Measurements from ENCODE around the gene INTS1. TPM values are rescaled to one million over a fixed set of nuclear protein-coding genes. Genes with fewer than 3 reads are reported as not detected.
"Not testable (repeated sequence)": the region's sequence is repeated elsewhere in the genome, so short reads cannot be mapped to it uniquely, and the experiment has no call there.

INTS1 gene
- total and polyA plus RNA-seq, 4 experiments from 2014 or later = 6.0 to 137 (median 82.2) TPM

DNA sequence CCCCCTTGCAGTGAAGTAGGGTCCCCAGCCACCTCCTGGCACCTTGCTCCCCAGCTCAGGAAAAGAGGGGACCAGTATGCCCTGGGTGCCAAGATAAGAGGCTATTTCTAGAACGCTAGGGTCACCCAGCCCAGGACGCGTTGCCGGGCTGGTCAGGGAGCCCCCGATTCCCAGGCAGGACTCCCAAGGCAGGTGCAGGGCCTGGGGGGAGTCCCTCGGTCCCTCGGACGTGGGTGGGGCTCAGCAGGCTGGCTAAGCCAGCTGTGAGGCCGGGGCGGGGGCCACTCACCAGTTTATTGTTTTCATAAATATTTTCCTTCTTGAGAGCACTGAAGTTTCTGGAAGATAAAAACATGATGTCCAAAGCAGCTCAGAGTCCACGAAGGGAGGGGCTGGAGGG is 54.2 kb downstream of the INTS1 start:
- H3K4me1 ChIP-seq (ENCODE audit: insufficient read depth, low read length) = no peaks in the 10 kb centered on the region
- Mint-ChIP-seq H3K4me3 (no peak overlapping the region), H3K36me3 (no peaks in the 10 kb centered on the region), H3K4me1 (no peaks in the 10 kb centered on the region), H3K27ac (no peak overlapping the region), H3K9me3 (no peaks in the 10 kb centered on the region), H3K27me3 (no peaks in the 10 kb centered on the region)
- POLR2A ChIA-PET (ENCODE audit: partially characterized antibody) = no interaction called here
- DNase-seq = no peak
- intact Hi-C loops (cut with micrococcal nuclease) = no loop called here
- H3K9me3 ChIP-seq (ENCODE audit: control insufficient read depth in 1 of 2, low read length in 2 of 2) = no peaks in the 10 kb centered on the region
- no peak overlapping the region for H3K4me3 ChIP-seq (ENCODE audit: low read length in 2 of 2)
- no peaks in the 10 kb centered on the region for H3K36me3 ChIP-seq (ENCODE audit: insufficient read depth, low read length)
- H3K27ac ChIP-seq (ENCODE audit: low read depth, low read length) = no peak overlapping the region
- no peaks in the 10 kb centered on the region for H3K27me3 ChIP-seq (ENCODE audit: insufficient read depth, low read length)
- CTCF ChIA-PET (ENCODE audit: partially characterized antibody) = interaction anchor here (0.8 kb wide), 1 partner anchor 24 kb away, joined by 3 read pairs; no protein-coding TSS in a partner anchor

DNA sequence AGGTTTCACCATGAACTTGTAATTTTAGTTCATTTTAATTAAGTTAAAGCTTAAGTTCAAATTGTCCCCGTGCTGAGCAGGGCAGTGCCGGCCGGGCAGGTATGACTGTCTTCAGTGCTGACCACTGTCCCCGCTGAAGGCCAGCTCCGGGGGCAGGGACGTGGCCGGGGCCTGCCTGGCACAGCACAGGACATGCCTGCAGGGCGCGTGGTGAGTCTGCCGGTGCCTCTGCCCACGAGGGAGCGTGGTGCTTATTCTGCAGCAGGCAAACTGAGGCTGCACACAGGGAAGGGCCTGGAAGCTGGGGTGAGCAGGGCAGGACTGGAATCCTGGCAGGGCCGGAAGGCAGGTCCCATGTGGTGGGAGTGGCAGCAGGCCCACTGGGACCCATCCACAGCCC is 54.7 kb downstream of the INTS1 start:
- ChIA-PET POLR2A (ENCODE audit: partially characterized antibody) (no interaction called here), CTCF (ENCODE audit: partially characterized antibody) (interaction anchor here (0.7 to 0.8 kb wide), 2 partner anchors 25 kb away, joined by 3 read pairs; no protein-coding TSS in a partner anchor)
- intact Hi-C loops (cut with micrococcal nuclease) = no loop called here
- Histone ChIP-seq H3K27ac (ENCODE audit: low read depth, low read length) (no peak overlapping the region), H3K36me3 (ENCODE audit: insufficient read depth, low read length) (no peaks in the 10 kb centered on the region), H3K4me3 (ENCODE audit: low read length in 2 of 2) (no peak overlapping the region), H3K4me1 (ENCODE audit: insufficient read depth, low read length) (no peaks in the 10 kb centered on the region), H3K27me3 (ENCODE audit: insufficient read depth, low read length) (no peaks in the 10 kb centered on the region), H3K9me3 (ENCODE audit: control insufficient read depth in 1 of 2, low read length in 2 of 2) (no peaks in the 10 kb centered on the region)
- Mint-ChIP-seq H3K9me3 (no peaks in the 10 kb centered on the region), H3K36me3 (no peaks in the 10 kb centered on the region), H3K4me1 (no peaks in the 10 kb centered on the region), H3K27me3 (no peaks in the 10 kb centered on the region), H3K27ac (no peak overlapping the region), H3K4me3 (no peak overlapping the region)
- DNase-seq = no peak

DNA sequence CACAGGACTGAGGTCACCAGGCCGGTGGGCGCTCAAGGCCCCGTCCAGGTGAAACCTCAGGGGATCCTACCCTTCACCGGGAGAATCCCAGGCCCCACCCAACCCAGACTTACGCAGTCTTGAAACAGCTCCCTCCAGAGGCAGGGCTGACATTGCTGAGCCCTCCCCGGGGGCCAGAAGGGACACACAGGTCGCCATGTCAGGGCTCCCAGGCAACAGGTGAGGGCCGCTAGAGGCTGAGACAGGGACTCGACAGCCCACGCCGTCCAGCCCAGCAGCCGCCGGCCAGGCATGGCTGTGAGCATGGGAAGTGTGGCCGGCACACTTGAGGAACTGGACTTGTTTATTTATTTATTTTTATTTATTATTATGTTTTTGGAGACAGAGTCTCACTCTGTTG is 55.2 kb downstream of the INTS1 start:
- no peaks in the 10 kb centered on the region for H3K4me1 Mint-ChIP-seq
- H3K9me3 ChIP-seq (ENCODE audit: control insufficient read depth in 1 of 2, low read length in 2 of 2) = no peaks in the 10 kb centered on the region
- H3K27me3 ChIP-seq (ENCODE audit: insufficient read depth, low read length) = no peaks in the 10 kb centered on the region
- no peak overlapping the region for H3K27ac ChIP-seq (ENCODE audit: low read depth, low read length)
- no peaks in the 10 kb centered on the region for H3K9me3 Mint-ChIP-seq
- H3K36me3 ChIP-seq (ENCODE audit: insufficient read depth, low read length) = no peaks in the 10 kb centered on the region
- H3K4me3 ChIP-seq (ENCODE audit: low read length in 2 of 2) = no peak overlapping the region
- ChIA-PET CTCF (ENCODE audit: partially characterized antibody) (interaction anchor here (0.7 kb wide), 1 partner anchor 25 kb away, joined by 3 read pairs; no protein-coding TSS in a partner anchor), POLR2A (ENCODE audit: partially characterized antibody) (no interaction called here)
- intact Hi-C loops (cut with micrococcal nuclease) = no loop called here
- H3K36me3 Mint-ChIP-seq = no peaks in the 10 kb centered on the region
- H3K4me3 Mint-ChIP-seq = no peak overlapping the region
- no peak for DNase-seq
- H3K27ac Mint-ChIP-seq = no peak overlapping the region
- no peaks in the 10 kb centered on the region for H3K4me1 ChIP-seq (ENCODE audit: insufficient read depth, low read length)
- no peaks in the 10 kb centered on the region for H3K27me3 Mint-ChIP-seq

DNA sequence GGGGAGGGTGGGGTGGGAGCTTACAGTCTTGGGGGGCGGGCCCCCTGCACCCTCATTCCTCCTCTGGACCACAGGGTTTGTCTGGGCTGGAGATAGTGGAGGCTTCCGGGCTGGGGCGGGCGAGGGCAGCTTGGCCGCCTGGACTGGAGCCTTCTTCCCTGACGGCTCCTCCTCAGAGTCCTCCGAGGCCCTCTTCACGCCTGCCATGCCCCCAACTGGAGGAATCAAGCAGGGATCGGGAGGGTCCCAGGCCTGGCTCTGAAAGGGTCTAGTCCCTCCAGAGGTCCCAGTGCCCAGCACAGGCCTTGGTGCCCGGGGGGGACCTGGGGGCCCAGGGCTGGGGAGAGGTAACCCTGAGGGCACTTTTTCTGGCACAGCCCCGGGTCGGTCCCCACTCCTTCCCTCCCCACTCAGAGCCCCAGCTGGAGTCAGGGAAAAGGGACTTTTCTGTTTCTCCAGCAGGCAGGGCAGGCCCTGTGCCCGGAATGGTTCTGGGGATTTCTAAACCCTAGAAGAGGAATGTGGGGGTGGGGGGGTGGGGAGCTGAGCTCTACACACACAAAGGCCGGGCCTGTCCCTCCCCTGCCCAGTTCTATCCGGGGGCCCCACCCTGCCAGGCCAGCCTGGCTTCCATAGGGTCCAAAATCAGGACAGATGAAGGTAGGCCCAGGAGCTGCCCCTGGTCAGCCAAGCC is 56.5 kb downstream of the INTS1 start:
- CTCF ChIA-PET (ENCODE audit: partially characterized antibody) = no interaction called here
- POLR2A ChIA-PET (ENCODE audit: partially characterized antibody) = no interaction called here

DNA sequence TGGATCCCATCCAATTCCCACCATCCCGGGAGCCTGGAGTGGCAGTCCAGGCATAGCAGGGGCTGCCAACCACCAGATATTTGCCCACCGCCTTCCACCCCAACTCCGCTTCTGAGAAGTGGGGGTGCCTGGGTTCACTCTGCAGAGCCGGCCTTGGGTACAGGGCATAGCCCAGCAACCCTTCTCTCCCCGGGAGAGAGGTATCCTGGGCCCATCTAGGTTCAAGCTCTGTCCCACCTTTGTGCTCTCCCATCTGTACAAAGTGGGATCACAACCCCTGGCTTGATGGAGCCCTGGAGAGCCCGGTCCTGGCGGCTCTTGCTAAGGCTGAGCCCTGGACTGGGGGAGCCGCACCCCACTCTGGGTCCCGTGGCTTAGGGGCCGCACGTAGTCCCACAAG is 57.1 kb downstream of the INTS1 start:
- intact Hi-C loops (cut with micrococcal nuclease) = no loop called here
- Mint-ChIP-seq H3K9me3 (no peaks in the 10 kb centered on the region), H3K27ac (no peak overlapping the region), H3K4me3 (no peak overlapping the region), H3K27me3 (no peaks in the 10 kb centered on the region), H3K4me1 (peaks cover 0 to 1% (median 0%) of the 10 kb centered on the region in 4 donors), H3K36me3 (no peaks in the 10 kb centered on the region)
- H3K4me3 ChIP-seq (ENCODE audit: low read length in 2 of 2) = no peak overlapping the region
- ChIA-PET CTCF (ENCODE audit: partially characterized antibody) (no interaction called here), POLR2A (ENCODE audit: partially characterized antibody) (no interaction called here)
- no peaks in the 10 kb centered on the region for H3K9me3 ChIP-seq (ENCODE audit: control insufficient read depth in 1 of 2, low read length in 2 of 2)
- H3K27ac ChIP-seq (ENCODE audit: low read depth, low read length) = no peak overlapping the region
- H3K4me1 ChIP-seq (ENCODE audit: insufficient read depth, low read length) = no peaks in the 10 kb centered on the region
- DNase-seq = no peak
- H3K27me3 ChIP-seq (ENCODE audit: insufficient read depth, low read length) = no peaks in the 10 kb centered on the region
- no peaks in the 10 kb centered on the region for H3K36me3 ChIP-seq (ENCODE audit: insufficient read depth, low read length)

More for the DNA sequence above, 56.5 kb downstream of the INTS1 start:
- H3K4me3 ChIP-seq (ENCODE audit: low read length in 2 of 2) = no peak overlapping the region
- Mint-ChIP-seq H3K9me3 (no peaks in the 10 kb centered on the region), H3K27ac (no peak overlapping the region), H3K4me1 (peaks cover 0 to 1% (median 0%) of the 10 kb centered on the region in 4 donors), H3K4me3 (no peak overlapping the region), H3K27me3 (no peaks in the 10 kb centered on the region), H3K36me3 (no peaks in the 10 kb centered on the region)
- no peak overlapping the region for H3K27ac ChIP-seq (ENCODE audit: low read depth, low read length)
- no peaks in the 10 kb centered on the region for H3K4me1 ChIP-seq (ENCODE audit: insufficient read depth, low read length)
- intact Hi-C loops (cut with micrococcal nuclease) = no loop called here
- no peak for DNase-seq
- no peaks in the 10 kb centered on the region for H3K36me3 ChIP-seq (ENCODE audit: insufficient read depth, low read length)
- no peaks in the 10 kb centered on the region for H3K9me3 ChIP-seq (ENCODE audit: control insufficient read depth in 1 of 2, low read length in 2 of 2)
- no peaks in the 10 kb centered on the region for H3K27me3 ChIP-seq (ENCODE audit: insufficient read depth, low read length)

DNA sequence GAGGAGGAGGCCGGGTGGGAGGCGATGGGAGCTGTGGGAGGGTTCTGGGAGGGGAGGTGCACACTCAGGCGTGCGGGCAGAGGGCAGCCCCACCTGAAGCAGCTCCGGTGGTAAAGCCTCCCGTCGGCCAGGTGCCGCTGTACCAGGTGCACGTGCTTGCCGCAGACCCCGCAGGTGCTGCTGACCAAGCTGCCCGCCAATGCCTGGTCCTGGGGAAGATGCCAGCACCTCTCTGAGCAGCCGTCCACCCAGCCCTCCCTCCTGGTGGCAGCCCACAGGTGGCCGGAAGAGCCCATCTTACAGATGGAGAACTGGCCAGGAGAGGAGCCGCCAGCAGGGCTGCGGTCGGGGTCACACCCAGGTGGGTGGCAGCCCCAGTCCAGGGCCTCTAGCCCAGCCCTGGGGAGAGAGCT is 57.6 kb downstream of the INTS1 start:
- no peaks in the 10 kb centered on the region for H3K9me3 ChIP-seq (ENCODE audit: control insufficient read depth in 1 of 2, low read length in 2 of 2)
- H3K4me1 Mint-ChIP-seq = peaks cover 0 to 1% (median 0%) of the 10 kb centered on the region in 4 donors
- no peak for DNase-seq
- no peak overlapping the region for H3K27ac Mint-ChIP-seq
- no peaks in the 10 kb centered on the region for H3K4me1 ChIP-seq (ENCODE audit: insufficient read depth, low read length)
- H3K9me3 Mint-ChIP-seq = no peaks in the 10 kb centered on the region
- intact Hi-C loops (cut with micrococcal nuclease) = no loop called here
- no peaks in the 10 kb centered on the region for H3K36me3 ChIP-seq (ENCODE audit: insufficient read depth, low read length)
- CTCF ChIA-PET (ENCODE audit: partially characterized antibody) = no interaction called here
- H3K4me3 ChIP-seq (ENCODE audit: low read length in 2 of 2) = no peak overlapping the region
- POLR2A ChIA-PET (ENCODE audit: partially characterized antibody) = no interaction called here
- H3K27me3 Mint-ChIP-seq = no peaks in the 10 kb centered on the region
- H3K27me3 ChIP-seq (ENCODE audit: insufficient read depth, low read length) = no peaks in the 10 kb centered on the region
- H3K4me3 Mint-ChIP-seq = no peak overlapping the region
- H3K36me3 Mint-ChIP-seq = no peaks in the 10 kb centered on the region
- H3K27ac ChIP-seq (ENCODE audit: low read depth, low read length) = no peak overlapping the region

DNA sequence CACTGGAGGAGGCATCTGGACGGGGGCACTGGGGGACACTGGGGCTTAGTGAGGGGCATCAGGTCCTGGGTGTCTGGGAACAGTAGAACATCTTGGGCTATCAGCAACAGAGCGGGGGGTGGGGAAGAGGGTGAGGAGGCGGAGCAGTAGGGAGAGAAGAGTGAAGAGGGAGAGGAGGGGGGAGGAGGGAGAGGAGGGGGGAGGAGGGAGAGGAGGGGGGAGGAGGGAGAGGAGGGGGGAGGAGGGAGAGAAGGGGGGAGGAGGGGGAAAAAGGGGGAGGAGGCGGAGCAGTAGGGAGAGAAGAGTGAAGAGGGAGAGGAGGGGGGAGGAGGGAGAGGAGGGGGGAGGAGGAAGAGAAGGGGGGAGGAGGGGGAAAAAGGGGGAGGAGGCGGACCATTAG is 58.2 kb downstream of the INTS1 start:
- H3K36me3 Mint-ChIP-seq; CTCF ChIA-PET (ENCODE audit: partially characterized antibody); H3K27me3 ChIP-seq (ENCODE audit: insufficient read depth, low read length); DNase-seq; H3K27me3 Mint-ChIP-seq; H3K4me1 ChIP-seq (ENCODE audit: insufficient read depth, low read length); POLR2A ChIA-PET (ENCODE audit: partially characterized antibody); H3K36me3 ChIP-seq (ENCODE audit: insufficient read depth, low read length); H3K9me3 ChIP-seq (ENCODE audit: control insufficient read depth in 1 of 2, low read length in 2 of 2); H3K27ac Mint-ChIP-seq; H3K4me3 ChIP-seq (ENCODE audit: low read length in 2 of 2); H3K27ac ChIP-seq (ENCODE audit: low read depth, low read length); intact Hi-C loops (cut with micrococcal nuclease); H3K9me3 Mint-ChIP-seq; H3K4me3 Mint-ChIP-seq; H3K4me1 Mint-ChIP-seq: not testable (repeated sequence)

DNA sequence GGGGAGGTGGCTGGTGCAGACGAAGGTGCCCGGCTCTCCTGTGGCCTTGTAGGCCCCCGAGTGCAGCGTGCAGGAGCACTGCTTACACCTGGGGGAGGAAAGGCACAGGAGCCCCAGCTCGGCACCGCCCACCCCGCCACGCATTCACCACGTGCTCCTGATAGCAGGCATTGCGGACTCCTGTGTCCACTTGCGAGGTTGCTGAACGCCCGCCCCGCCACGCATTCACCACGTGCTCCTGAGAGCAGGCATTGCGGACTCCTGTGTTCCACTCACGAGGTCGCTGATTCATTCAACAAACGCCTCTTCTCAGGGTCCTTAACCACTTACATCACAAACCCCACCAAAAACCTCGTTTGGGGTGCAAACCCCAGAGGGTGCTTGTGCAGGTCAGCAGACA is 58.8 kb downstream of the INTS1 start:
- no peaks in the 10 kb centered on the region for H3K27me3 ChIP-seq (ENCODE audit: insufficient read depth, low read length)
- DNase-seq = no peak
- H3K36me3 ChIP-seq (ENCODE audit: insufficient read depth, low read length) = no peaks in the 10 kb centered on the region
- no peak overlapping the region for H3K4me3 Mint-ChIP-seq
- H3K4me3 ChIP-seq (ENCODE audit: low read length in 2 of 2) = no peak overlapping the region
- H3K27ac ChIP-seq (ENCODE audit: low read depth, low read length) = no peak overlapping the region
- intact Hi-C loops (cut with micrococcal nuclease) = no loop called here
- H3K9me3 Mint-ChIP-seq = no peaks in the 10 kb centered on the region
- H3K36me3 Mint-ChIP-seq = no peaks in the 10 kb centered on the region
- POLR2A ChIA-PET (ENCODE audit: partially characterized antibody) = no interaction called here
- no peaks in the 10 kb centered on the region for H3K27me3 Mint-ChIP-seq
- no peaks in the 10 kb centered on the region for H3K9me3 ChIP-seq (ENCODE audit: control insufficient read depth in 1 of 2, low read length in 2 of 2)
- H3K27ac Mint-ChIP-seq = no peak overlapping the region
- H3K4me1 ChIP-seq (ENCODE audit: insufficient read depth, low read length) = no peaks in the 10 kb centered on the region
- CTCF ChIA-PET (ENCODE audit: partially characterized antibody) = no interaction called here
- peaks cover 0 to 1% (median 0%) of the 10 kb centered on the region in 4 donors for H3K4me1 Mint-ChIP-seq
